DOHH2 (cell line): ENCODE results near the gene ATE1.

ENCODE experiments used
- EZH2phosphoT487 ChIP-seq: fragments of 200-600 bp; sonication (generic); IDR thresholded peaks from 2 replicates; pipeline ENCODE4 v1.6.1; 2017; ENCODE audit warnings: borderline replicate concordance, mild to moderate bottlenecking, antibody characterized with exemption, low read length, moderate library complexity, mixed read lengths
- TF ChIP-seq, protein P1 (sequence below): fragments of 200-600 bp; sonication (generic); IDR thresholded peaks from one replicate; pipeline ENCODE4 v1.5.1; 2014; ENCODE audit warnings: antibody characterized with exemption, mild to moderate bottlenecking, low read depth, low read length; ENCODE audit not compliant: poor library complexity, severe bottlenecking

DNA sequence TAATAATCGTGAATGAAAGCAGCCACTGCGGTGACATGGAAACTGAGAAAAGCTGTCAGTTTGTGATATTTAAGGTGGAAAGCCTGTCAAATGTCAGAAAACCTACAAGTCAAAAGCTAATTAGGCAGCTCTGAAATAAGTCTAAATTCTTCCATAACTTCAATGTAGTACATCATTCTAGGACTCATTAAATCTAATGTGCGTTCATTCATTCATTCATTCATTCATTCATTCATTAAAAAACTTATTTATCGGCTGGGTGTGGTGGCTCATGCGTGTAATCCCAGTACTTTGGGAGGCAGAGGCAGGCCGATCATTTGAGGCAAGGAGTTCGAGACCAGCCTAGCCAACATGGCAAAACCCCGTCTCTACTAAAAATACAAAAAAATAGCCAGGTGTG lies 79.7 kb downstream of the ATE1 start:
- TF ChIP-seq, protein P1, sequence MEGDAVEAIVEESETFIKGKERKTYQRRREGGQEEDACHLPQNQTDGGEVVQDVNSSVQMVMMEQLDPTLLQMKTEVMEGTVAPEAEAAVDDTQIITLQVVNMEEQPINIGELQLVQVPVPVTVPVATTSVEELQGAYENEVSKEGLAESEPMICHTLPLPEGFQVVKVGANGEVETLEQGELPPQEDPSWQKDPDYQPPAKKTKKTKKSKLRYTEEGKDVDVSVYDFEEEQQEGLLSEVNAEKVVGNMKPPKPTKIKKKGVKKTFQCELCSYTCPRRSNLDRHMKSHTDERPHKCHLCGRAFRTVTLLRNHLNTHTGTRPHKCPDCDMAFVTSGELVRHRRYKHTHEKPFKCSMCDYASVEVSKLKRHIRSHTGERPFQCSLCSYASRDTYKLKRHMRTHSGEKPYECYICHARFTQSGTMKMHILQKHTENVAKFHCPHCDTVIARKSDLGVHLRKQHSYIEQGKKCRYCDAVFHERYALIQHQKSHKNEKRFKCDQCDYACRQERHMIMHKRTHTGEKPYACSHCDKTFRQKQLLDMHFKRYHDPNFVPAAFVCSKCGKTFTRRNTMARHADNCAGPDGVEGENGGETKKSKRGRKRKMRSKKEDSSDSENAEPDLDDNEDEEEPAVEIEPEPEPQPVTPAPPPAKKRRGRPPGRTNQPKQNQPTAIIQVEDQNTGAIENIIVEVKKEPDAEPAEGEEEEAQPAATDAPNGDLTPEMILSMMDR, result no peak
- no peak for TF ChIP-seq EZH2phosphoT487
